ENCODE results near the gene GMPPB. TPM values are rescaled to one million over a fixed set of nuclear protein-coding genes. Genes with fewer than 3 reads are reported as not detected.

The GMPPB gene
- total and polyA plus RNA-seq, 8 donors, result 14.4 to 81.7 (median 34.9) TPM

GRCh38 chr3:49769926-49770325 lies 46.2 kb upstream of the GMPPB start:
- Histone ChIP-seq H3K36me3 (peaks cover 0 to 19% (median 17%) of the 10 kb centered on the region in 4 donors), H3K9me3 (no peaks in the 10 kb centered on the region), H3K4me3 (no peak overlapping the region), H3K27ac (no peak overlapping the region), H3K4me1 (peaks cover 0 to 52% (median 11%) of the 10 kb centered on the region in 4 donors), H3K27me3 (no peaks in the 10 kb centered on the region)
- intact Hi-C loops (cut with DNase I; ENCODE audit: low total_unique reads), result no loop called here
- no peak for TF ChIP-seq EP300 (IDR thresholded peaks at IDR 0.05)
- TF ChIP-seq POLR2A (IDR thresholded peaks at IDR 0.05), result no peak
- TF ChIP-seq POLR2AphosphoS5 (IDR thresholded peaks at IDR 0.05), result no peak
- TF ChIP-seq, protein P1, sequence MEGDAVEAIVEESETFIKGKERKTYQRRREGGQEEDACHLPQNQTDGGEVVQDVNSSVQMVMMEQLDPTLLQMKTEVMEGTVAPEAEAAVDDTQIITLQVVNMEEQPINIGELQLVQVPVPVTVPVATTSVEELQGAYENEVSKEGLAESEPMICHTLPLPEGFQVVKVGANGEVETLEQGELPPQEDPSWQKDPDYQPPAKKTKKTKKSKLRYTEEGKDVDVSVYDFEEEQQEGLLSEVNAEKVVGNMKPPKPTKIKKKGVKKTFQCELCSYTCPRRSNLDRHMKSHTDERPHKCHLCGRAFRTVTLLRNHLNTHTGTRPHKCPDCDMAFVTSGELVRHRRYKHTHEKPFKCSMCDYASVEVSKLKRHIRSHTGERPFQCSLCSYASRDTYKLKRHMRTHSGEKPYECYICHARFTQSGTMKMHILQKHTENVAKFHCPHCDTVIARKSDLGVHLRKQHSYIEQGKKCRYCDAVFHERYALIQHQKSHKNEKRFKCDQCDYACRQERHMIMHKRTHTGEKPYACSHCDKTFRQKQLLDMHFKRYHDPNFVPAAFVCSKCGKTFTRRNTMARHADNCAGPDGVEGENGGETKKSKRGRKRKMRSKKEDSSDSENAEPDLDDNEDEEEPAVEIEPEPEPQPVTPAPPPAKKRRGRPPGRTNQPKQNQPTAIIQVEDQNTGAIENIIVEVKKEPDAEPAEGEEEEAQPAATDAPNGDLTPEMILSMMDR (IDR thresholded peaks at IDR 0.05), result no peak
- DNase-seq, result no peak

DNA sequence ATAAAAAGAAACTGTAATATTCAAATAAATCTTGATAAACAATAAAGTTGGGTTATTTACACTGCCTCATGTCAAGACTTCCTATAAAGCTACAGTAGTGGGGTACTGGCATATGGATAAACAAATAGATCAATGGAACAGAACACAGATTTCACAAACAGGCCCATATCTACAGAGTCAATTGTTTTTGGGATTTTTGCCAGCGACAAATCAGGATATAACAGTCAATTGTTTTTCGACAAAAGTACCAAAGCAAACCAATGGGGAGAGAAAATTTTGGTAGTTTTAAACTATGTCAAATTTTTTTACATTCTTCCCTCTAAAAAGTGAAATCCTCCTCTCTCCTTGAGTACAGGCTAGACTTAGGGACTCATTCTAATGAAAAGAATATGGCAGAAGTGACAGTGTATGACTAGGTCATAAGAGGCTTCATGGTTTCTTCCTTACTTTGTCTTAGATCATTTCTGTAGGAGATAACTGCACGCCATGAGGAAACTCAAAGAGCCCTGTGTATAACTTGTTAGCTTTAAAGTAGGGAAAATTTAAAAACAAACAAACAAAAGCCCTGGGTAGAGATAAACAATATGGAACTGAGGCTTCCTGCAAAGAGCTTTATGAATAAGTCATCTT lies 45.6 kb upstream of the GMPPB start:
- TF ChIP-seq EP300 (IDR thresholded peaks at IDR 0.05) (no peak), POLR2AphosphoS5 (IDR thresholded peaks at IDR 0.05) (no peak), POLR2A (IDR thresholded peaks at IDR 0.05) (no peak)
- TF ChIP-seq, protein P1 (IDR thresholded peaks at IDR 0.05), result no peak
- no peak overlapping the region for H3K27ac ChIP-seq
- peaks cover 0 to 23% (median 17%) of the 10 kb centered on the region in 4 donors for H3K36me3 ChIP-seq
- H3K27me3 ChIP-seq, result no peaks in the 10 kb centered on the region
- DNase-seq, result no peak
- 48 to 84% (median 59%) methylated on average over 3 of the region's 3 CpGs for WGBS, 5 donors
- H3K4me3 ChIP-seq, result no peak overlapping the region
- intact Hi-C loops (cut with DNase I; ENCODE audit: low total_unique reads), result no loop called here
- H3K4me1 ChIP-seq, result peaks cover 0 to 47% (median 9%) of the 10 kb centered on the region in 4 donors
- H3K9me3 ChIP-seq, result no peaks in the 10 kb centered on the region

GRCh38 chr3:49763981-49764380 lies 40.2 kb upstream of the GMPPB start:
- Histone ChIP-seq H3K27ac (no peak overlapping the region), H3K4me3 (no peak overlapping the region), H3K4me1 (peaks cover 0 to 14% (median 6%) of the 10 kb centered on the region in 4 donors), H3K36me3 (peaks cover 0 to 19% (median 16%) of the 10 kb centered on the region in 4 donors), H3K9me3 (no peaks in the 10 kb centered on the region), H3K27me3 (no peaks in the 10 kb centered on the region)
- intact Hi-C loops (cut with DNase I; ENCODE audit: low total_unique reads), result no loop called here
- no peak for DNase-seq
- whole genome bisulfite sequencing, 5 donors, result 94 to 98% (median 97%) methylated on average over 4 of the region's 4 CpGs
- TF ChIP-seq POLR2AphosphoS5 (IDR thresholded peaks at IDR 0.05) (no peak), EP300 (IDR thresholded peaks at IDR 0.05) (no peak), POLR2A (IDR thresholded peaks at IDR 0.05) (no peak)
- TF ChIP-seq, protein P1 (IDR thresholded peaks at IDR 0.05), result no peak

- peaks cover 0 to 19% (median 16%) of the 10 kb centered on the region in 4 donors for H3K36me3 ChIP-seq
- H3K9me3 ChIP-seq, result no peaks in the 10 kb centered on the region
- H3K27ac ChIP-seq, result no peak overlapping the region
- H3K4me3 ChIP-seq, result no peak overlapping the region
- H3K4me1 ChIP-seq, result peaks cover 0 to 30% (median 14%) of the 10 kb centered on the region in 4 donors
- intact Hi-C loops (cut with DNase I; ENCODE audit: low total_unique reads), result no loop called here
- DNase-seq, result no peak
- H3K27me3 ChIP-seq, result no peaks in the 10 kb centered on the region
- 88 to 94% (median 93%) methylated on average over 3 of the region's 3 CpGs for WGBS, 5 donors
- TF ChIP-seq POLR2A (IDR thresholded peaks at IDR 0.05) (no peak), POLR2AphosphoS5 (IDR thresholded peaks at IDR 0.05) (no peak), EP300 (IDR thresholded peaks at IDR 0.05) (no peak)
- TF ChIP-seq, protein P1 (IDR thresholded peaks at IDR 0.05), result no peak
Measured at GRCh38 chr3:49761661-49762060, 37.9 kb upstream of the GMPPB start.

Measured in stomach (tissue), 9 donors.